Keratinocyte (primary cell): ENCODE data around the gene FLNA. TPM values are rescaled to one million over a fixed set of nuclear protein-coding genes. Genes with fewer than 3 reads are reported as not detected.

Experiments used
- DNase-seq: peaks from one replicate; pipeline ENCODE4 v3.0.0-alpha.2; 2011; ENCODE audit warnings: low read depth, missing footprints, low spot score
- FAIRE-seq: peaks from 2 replicates; lab custom pipeline; 2011; peaks lifted over from hg19 to GRCh38; lab: Jason Lieb, UNC
- H2AFZ ChIP-seq: 2 replicates; pipeline ENCODE4 v1.6.0; 2012; ENCODE audit warnings: low read length, control low read depth, inconsistent platforms; ENCODE audit not compliant: control insufficient read depth
- H3K27ac ChIP-seq: 2 replicates; pipeline ENCODE4 v1.5.1; 2011; ENCODE audit warnings: low read length; ENCODE audit not compliant: control insufficient read depth, insufficient read depth
- H3K27me3 ChIP-seq: 3 replicates; pipeline ENCODE4 v1.6.0; 2011; ENCODE audit warnings: low read length; ENCODE audit not compliant: control insufficient read depth, insufficient read depth; ENCODE audit errors: extremely low read depth
- H3K36me3 ChIP-seq, 2 experiments: 2 replicates in 1 of 2; 3 replicates in 1 of 2; pipeline ENCODE4 v1.5.1; 2011; ENCODE audit warnings: low read length in 2 of 2, mild to moderate bottlenecking in 1 of 2; ENCODE audit not compliant: control insufficient read depth in 2 of 2, insufficient read depth in 2 of 2; ENCODE audit errors: extremely low read depth in 1 of 2
- H3K4me1 ChIP-seq: 3 replicates; pipeline ENCODE4 v1.5.1; 2011; ENCODE audit warnings: low read length; ENCODE audit not compliant: control insufficient read depth, insufficient read depth; ENCODE audit errors: extremely low read depth
- H3K4me2 ChIP-seq: 3 replicates; pipeline ENCODE4 v1.6.0; 2011; ENCODE audit warnings: low read depth, low read length; ENCODE audit not compliant: control insufficient read depth, insufficient read depth; ENCODE audit errors: extremely low read depth
- H3K4me3 ChIP-seq, 3 experiments: fragments of 200-600 bp in 1 of 3; sonication (generic) in 1 of 3; 2 replicates in 2 of 3; 3 replicates in 1 of 3; pipeline ENCODE4 v1.5.1; 2011 to 2016; ENCODE audit warnings: low read length in 3 of 3, mild to moderate bottlenecking in 3 of 3, control low read depth in 2 of 3, inconsistent platforms in 1 of 3, low read depth in 1 of 3, mixed read lengths in 1 of 3, mixed run types in 1 of 3, moderate library complexity in 1 of 3; ENCODE audit not compliant: control insufficient read depth in 2 of 3, insufficient read depth in 2 of 3; ENCODE audit errors: extremely low read depth in 1 of 3
- H3K79me2 ChIP-seq: 2 replicates; pipeline ENCODE4 v1.6.0; 2012; ENCODE audit warnings: low read length; ENCODE audit not compliant: control insufficient read depth, insufficient read depth
- H3K9ac ChIP-seq: 3 replicates; pipeline ENCODE4 v1.6.0; 2011; ENCODE audit warnings: low read length; ENCODE audit not compliant: control insufficient read depth, insufficient read depth; ENCODE audit errors: extremely low read depth
- H3K9me1 ChIP-seq: 3 replicates; pipeline ENCODE4 v1.6.0; 2011; ENCODE audit warnings: low read length; ENCODE audit not compliant: control insufficient read depth, insufficient read depth; ENCODE audit errors: extremely low read depth
- H3K9me3 ChIP-seq: 2 replicates; pipeline ENCODE4 v1.5.1; 2012; ENCODE audit warnings: low read depth, low read length; ENCODE audit not compliant: control insufficient read depth
- H4K20me1 ChIP-seq: 3 replicates; pipeline ENCODE4 v1.6.0; 2011; ENCODE audit warnings: low read length; ENCODE audit not compliant: control insufficient read depth, insufficient read depth; ENCODE audit errors: extremely low read depth
- EZH2 ChIP-seq: IDR thresholded peaks from one replicate; pipeline ENCODE4 v1.6.1; 2012; ENCODE audit warnings: inconsistent platforms, mild to moderate bottlenecking, low read length, moderate library complexity
- dilution Hi-C: fragments of 300-500 bp; cut with MboI; formaldehyde crosslinking; loops from one replicate; pipeline ENCODE4 v1.7.0; 2020; ENCODE audit warnings: low sequenced_read_pairs; ENCODE audit not compliant: extremely low pct_ligation_motif_present
- polyA plus RNA-seq, 5 experiments: library from polyadenylated mRNA; depleted of rRNA in 3 of 5; stranded (reverse) in 3 of 5; stranded (forward) in 1 of 5; unstranded in 1 of 5; fragments of >200 nt; gene quantifications; 1 replicate in 1 of 5; 2 replicates in 3 of 5; 3 replicates in 1 of 5; pipeline versions ENCODE4 v1.2.1 to v1.2.3, GENCODE V29; 2011 to 2012; ENCODE audit warnings: missing spikeins in 2 of 5, low read depth in 1 of 5, low replicate concordance in 1 of 5
- TF ChIP-seq, protein P1 (sequence below), 3 experiments: IDR thresholded peaks in 1 of 3; conservative IDR thresholded peaks in 1 of 3; optimal IDR thresholded peaks in 1 of 3; 2 replicates in 2 of 3; 3 replicates in 1 of 3; pipeline versions ENCODE3 to v1.5.1; 2011; ENCODE audit warnings: low read length in 3 of 3, mild to moderate bottlenecking in 3 of 3, moderate library complexity in 2 of 3, control low read depth in 1 of 3, inconsistent platforms in 1 of 3; ENCODE audit not compliant: insufficient read depth in 2 of 3; ENCODE audit errors: extremely low read depth in 1 of 3

The FLNA gene
- polyA plus RNA-seq, 1 donor (not counting 4 experiments of a cell fraction or from before 2014, with no cell fraction given): 245 TPM

DNA sequence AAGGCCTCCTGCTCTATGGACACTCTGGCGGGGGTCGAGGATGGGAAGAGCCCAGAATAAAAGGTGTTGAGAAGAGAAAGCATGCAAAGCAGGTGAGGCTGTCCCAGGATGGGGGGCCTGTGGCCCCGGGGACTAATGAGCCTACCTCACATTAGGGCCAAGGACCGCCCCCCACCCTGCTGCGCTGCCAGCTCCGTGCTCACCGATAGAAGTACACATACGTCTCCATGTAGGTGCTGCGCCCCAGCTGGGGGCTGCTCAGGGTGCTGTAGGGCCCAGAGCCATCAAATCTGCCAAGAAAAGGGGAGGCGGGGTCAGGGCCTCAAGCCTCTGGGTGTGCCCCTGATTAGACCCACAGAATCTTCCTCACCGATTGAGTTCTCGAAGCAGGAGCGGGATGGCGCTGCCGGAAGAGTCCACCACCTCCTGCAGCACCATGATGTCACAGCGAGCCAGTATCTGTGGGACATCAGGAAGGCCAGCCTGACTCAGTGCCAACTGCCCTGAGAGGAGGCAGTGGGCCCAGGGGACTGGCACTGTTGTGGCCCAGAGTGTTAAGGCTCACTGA, 30.3 kb upstream of the FLNA start:
- no peaks in the 10 kb centered on the region for H3K27me3 ChIP-seq
- H4K20me1 ChIP-seq: no peaks in the 10 kb centered on the region
- no peaks in the 10 kb centered on the region for H3K9me3 ChIP-seq
- H3K36me3 ChIP-seq: peaks cover 4% of the 10 kb centered on the region in 2 experiments
- DNase-seq: no peak
- H3K9ac ChIP-seq: no peak overlapping the region
- peaks cover 8% of the 10 kb centered on the region for H3K4me1 ChIP-seq
- dilution Hi-C loops: no loop called here
- H3K9me1 ChIP-seq: no peaks in the 10 kb centered on the region
- FAIRE-seq: no peak
- H3K79me2 ChIP-seq: no peaks in the 10 kb centered on the region
- no peak for TF ChIP-seq EZH2
- TF ChIP-seq, protein P1, sequence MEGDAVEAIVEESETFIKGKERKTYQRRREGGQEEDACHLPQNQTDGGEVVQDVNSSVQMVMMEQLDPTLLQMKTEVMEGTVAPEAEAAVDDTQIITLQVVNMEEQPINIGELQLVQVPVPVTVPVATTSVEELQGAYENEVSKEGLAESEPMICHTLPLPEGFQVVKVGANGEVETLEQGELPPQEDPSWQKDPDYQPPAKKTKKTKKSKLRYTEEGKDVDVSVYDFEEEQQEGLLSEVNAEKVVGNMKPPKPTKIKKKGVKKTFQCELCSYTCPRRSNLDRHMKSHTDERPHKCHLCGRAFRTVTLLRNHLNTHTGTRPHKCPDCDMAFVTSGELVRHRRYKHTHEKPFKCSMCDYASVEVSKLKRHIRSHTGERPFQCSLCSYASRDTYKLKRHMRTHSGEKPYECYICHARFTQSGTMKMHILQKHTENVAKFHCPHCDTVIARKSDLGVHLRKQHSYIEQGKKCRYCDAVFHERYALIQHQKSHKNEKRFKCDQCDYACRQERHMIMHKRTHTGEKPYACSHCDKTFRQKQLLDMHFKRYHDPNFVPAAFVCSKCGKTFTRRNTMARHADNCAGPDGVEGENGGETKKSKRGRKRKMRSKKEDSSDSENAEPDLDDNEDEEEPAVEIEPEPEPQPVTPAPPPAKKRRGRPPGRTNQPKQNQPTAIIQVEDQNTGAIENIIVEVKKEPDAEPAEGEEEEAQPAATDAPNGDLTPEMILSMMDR (optimal IDR thresholded peaks at IDR 0.05 in 1 of 3, IDR thresholded peaks at IDR 0.05 in 1 of 3, conservative IDR thresholded peaks at IDR 0.05 in 1 of 3; ENCODE audit: extremely low read depth in 1 of 3, insufficient read depth in 2 of 3, low read length in 3 of 3): no peak
- H2AFZ ChIP-seq: no peak overlapping the region
- no peak overlapping the region for H3K4me3 ChIP-seq
- no peak overlapping the region for H3K27ac ChIP-seq
- H3K4me2 ChIP-seq: no peak overlapping the region

DNA sequence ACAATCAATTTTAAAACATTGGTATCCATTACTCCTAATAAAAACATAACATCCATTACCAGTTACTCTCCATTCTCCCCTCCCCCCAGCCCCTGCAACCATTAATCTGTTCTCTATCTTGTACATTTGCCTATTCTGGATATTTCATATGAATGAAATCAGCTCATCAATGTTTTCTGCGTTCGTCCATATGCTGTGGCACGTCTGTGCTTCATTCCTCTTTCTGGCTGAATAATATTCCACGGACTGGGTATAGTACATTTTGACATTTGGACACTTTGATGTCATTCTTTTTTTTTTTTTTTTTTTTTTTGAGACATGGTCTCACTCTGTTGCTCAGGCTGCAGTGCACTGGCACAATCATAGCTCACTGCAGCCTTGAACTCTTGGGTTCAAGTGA, 29.4 kb upstream of the FLNA start:
- peaks cover 6 to 13% of the 10 kb centered on the region in 2 experiments for H3K36me3 ChIP-seq
- no peak overlapping the region for H2AFZ ChIP-seq
- H3K27ac ChIP-seq: no peak overlapping the region
- peaks cover 8% of the 10 kb centered on the region for H3K79me2 ChIP-seq
- H3K4me1 ChIP-seq: peaks cover 5% of the 10 kb centered on the region
- no peaks in the 10 kb centered on the region for H3K9me3 ChIP-seq
- no peak overlapping the region for H3K4me3 ChIP-seq
- TF ChIP-seq, protein P1 (optimal IDR thresholded peaks at IDR 0.05 in 1 of 3, IDR thresholded peaks at IDR 0.05 in 1 of 3, conservative IDR thresholded peaks at IDR 0.05 in 1 of 3; ENCODE audit: extremely low read depth in 1 of 3, insufficient read depth in 2 of 3, low read length in 3 of 3): no peak
- TF ChIP-seq EZH2: no peak
- DNase-seq: no peak
- no peak overlapping the region for H3K4me2 ChIP-seq
- dilution Hi-C loops: no loop called here
- no peaks in the 10 kb centered on the region for H4K20me1 ChIP-seq
- no peaks in the 10 kb centered on the region for H3K9me1 ChIP-seq
- no peak overlapping the region for H3K9ac ChIP-seq
- H3K27me3 ChIP-seq: no peaks in the 10 kb centered on the region
- no peak for FAIRE-seq
